ENCODE data around the gene POLK.
"Not testable (repeated sequence)": the region's sequence is repeated elsewhere in the genome, so short reads cannot be mapped to it uniquely, and the experiment has no call there.

The POLK gene

DNA sequence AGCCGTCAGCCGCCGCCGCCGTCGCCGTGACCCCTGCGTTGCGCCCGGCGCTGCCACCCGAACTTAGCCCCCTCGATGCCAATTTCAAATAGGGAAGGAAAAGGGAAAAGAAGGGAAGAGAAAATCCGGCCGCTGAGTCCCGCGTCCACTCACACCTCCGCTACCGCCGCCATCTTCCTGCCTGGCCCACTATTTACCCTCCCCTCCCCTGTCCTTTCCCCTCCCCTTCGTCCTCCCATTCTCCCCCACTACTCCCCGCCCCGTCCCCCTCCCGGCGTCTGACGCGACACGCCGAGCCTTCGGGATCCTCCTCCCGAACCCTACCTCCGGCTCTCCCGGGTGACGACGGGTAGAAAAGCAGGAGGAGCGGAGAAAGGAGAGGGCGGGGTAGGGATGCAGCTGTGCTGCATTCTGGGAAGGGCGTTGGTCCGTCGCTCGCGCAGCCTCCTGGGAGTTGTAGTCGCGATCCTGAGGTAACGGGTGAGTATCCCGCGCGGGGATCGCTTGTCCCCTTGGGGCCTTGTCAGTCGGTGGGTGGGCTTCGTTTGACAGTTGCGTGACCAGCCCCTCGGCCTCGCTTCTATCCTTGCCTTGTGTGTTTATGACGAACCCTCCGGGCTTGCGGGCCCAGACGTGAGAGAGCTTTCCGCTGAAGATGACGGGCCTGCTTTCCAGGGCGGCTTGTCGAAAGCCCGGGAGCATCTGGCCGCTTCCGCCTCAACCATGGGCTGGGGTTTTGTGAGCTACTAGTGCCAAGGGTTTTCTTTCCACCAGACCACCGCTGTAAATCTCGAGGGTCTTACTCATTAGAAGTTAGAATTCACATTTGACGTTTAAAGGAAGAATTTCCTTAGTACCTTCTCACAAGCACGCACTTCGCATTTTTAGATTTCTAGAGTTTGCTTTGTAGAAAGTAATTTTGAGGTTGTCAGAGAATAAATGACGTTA is at the start of gene POLK, which contains the start of gene CERT1:
TSS of gene POLK (plus strand) at position 457 of the 948 bp plus-strand sequence.
TSS of gene CERT1 (minus strand) at position 195 of the 948 bp plus-strand sequence. CDS start 422 bp downstream, outside the sequence.
- peak; percentile 95 for DNase-seq

GRCh38 chr5:75463726-75464125 is 48.0 kb upstream of the POLK start:
- no peak for DNase-seq

DNA sequence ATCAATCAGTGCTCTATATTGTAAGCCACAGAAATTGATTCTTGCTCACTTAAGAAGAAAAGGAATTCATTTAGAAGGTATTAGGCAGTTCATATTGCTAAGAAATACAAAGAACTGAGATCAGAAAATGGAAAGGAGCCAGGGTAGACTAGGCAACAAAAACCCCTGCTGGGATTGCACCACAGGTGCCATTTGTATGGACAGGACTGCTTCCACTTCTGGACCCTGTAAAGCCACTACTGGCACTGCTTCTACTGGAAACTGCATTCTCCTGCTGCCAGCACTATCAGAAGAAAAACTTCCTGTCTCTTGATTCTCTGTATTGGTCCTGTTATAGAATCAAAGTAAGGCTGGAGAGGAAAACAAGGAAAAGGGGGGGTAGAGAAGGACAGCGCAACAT is 46.2 kb upstream of the POLK start:
- DNase-seq: no peak

DNA sequence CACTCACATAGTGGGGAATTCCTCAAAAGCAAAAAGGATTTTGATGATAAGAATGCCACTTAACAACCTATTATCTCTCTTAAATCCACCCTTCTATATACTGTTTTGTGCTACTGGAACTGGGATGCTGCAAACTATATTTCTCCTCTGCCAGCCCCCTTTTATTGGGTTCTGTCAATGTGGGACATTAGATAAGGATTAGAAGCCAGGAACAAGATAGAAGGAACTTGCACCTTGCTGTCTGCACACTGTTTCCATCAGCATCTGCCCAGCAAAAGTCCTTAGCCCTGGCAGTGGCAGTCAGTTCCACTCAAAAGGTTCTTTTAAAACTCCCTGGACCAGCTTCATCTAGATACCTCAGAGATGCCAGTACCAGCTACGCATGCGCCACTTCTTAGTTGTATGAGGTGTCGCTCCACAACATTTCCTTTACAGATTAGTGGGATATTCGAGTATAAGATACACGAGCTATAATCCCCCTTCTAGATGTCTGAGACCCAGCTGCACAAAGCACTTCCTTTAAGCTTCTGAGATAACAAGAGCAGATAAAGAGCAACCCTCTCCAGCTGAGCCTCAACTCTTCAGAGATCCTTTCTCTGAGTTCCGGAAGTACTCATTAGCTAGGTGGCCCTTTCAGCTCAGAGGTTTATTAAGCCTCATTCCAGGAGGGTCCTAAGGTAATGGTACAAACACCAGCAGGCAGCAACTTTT is 45.5 kb upstream of the POLK start:
- DNase-seq: no peak

- DNase-seq: no peak
Measured at GRCh38 chr5:75468593-75468992, 43.1 kb upstream of the POLK start.

DNA sequence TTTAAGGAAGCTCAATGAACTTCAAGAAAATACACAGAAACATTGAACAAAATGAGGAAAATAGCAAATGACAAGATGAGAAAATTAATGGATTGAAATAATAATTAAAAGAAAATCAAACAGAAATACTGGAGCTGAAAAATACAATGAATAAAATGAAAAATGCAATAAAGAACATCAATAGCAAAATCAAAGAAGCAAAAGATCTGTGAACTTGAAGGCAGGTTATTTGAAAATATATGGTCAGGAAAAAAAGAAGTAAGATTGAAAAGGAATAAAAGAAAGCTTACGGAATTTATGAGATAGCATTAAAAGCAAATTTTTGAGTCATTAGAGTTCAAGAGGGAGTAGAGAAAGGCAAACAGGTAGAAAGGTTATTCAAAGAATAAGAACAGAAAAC is 42.7 kb upstream of the POLK start:
- DNase-seq: no peak

DNA sequence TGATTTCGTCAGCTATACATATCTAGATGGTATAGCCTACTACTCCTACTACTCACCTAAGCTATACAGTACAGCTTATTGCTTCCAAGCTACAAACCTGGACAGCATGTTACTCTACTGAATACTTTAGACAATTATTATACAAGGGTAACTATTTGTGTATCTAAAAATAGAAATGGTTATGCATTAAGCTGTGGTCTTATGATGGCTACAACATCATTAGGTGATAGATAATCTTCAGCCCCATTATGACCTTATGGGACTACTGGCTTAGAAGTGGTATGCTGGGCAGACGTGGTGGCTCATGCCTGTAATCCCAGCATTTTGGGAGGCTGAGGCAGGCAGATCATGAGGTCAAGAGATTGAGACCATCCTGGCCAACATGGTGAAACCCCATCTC is 40.5 kb upstream of the POLK start:
- no peak for DNase-seq

GRCh38 chr5:75472973-75473372 is 38.7 kb upstream of the POLK start:
- no peak for DNase-seq

DNA sequence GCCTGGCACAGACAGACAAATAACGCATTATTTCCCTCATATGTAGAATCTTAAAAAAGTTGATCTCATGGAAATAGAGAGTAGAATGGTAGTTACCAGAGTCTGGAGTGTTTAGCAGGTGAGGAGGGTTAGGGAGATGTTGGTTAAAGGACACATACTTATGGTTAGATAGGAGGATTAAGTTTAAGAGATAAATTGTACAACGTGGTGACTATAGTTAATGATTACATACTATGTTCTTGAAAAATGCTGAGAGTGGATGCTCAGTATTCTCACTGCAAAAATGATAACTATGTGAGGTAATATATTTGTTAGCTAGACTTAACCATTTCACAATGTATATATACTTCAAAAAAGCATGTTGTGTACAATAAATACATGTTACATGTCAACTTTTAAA is 38.2 kb upstream of the POLK start:
- no peak for DNase-seq

- no peak for DNase-seq
Measured at GRCh38 chr5:75475364-75475763, 36.3 kb upstream of the POLK start.

DNA sequence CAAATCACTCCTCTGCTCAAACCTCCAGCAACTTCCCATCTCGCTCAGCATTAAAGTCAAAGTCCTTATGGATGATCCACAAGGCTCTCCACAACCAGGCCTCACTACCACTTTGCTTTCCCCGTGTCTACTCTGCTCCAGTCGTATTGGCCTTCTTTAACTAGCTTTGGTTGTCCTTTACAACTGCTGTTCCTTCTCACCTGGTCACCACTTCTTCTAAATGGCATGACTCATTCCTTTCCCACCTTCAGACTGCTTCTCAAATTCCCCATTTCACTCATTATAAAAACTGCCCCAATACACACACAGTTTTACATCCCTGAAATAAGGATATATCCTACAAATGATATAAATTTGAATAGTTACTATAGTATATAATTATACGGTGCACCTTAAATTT is 30.7 kb upstream of the POLK start:
- no peak for DNase-seq

GRCh38 chr5:75482482-75482881 is 29.2 kb upstream of the POLK start:
- no peak for DNase-seq

DNA sequence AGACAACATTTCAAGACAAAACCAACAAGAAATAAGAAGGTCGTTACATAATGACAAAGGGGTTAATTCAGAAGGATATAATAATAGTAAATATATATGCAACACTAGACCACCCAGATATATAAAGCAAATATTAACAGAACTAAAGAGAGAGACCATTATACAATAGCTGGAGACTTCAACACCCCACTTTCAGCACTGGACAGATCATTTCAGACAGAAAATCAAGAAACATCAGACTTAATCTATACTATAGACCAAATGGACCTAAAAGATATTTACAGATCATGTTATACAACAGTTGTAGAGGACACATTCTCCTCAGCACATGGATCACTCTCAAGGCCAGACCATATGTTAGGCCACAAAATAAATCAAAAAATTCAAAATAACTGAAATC is 27.1 kb upstream of the POLK start:
- no peak for DNase-seq

DNA sequence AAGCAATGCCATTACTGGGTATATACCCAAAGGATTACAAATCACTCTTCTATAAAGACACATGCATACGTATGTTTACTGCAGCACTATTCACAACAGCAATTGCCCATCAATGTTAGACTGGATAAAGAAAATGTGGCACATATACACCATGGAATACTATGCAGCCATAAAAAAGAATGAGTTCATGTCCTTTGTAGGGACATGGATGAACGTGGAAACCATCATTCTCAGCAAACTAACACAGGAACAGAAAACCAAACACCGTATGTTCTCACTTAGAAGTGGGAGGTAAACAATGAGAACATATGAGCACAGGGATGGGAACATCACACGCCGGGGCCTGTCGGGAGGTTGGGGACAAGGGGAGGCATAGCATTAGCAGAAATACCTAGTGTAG is 21.8 kb upstream of the POLK start:
- not testable (repeated sequence) for DNase-seq

DNA sequence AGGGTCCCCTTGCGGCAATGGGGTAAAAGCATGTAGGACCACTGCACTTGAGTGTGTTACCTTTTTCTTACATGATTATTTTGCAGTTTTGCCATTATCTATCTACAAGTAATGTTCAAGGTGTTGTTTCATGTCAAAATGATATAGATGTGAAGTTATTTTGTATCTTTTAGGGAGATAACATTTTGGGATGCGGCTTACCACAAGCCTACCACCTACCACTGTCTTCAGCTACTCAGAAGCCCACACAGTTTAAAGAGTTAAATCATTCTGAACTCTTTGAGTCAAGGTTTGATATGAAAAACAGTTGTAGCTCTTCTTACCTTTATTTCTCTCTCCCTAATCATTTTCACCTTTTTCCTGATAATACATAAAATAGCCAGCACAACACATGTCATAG is 20.1 kb upstream of the POLK start:
- no peak for DNase-seq

- DNase-seq: no peak
Measured at GRCh38 chr5:75496026-75496425, 15.7 kb upstream of the POLK start.

DNA sequence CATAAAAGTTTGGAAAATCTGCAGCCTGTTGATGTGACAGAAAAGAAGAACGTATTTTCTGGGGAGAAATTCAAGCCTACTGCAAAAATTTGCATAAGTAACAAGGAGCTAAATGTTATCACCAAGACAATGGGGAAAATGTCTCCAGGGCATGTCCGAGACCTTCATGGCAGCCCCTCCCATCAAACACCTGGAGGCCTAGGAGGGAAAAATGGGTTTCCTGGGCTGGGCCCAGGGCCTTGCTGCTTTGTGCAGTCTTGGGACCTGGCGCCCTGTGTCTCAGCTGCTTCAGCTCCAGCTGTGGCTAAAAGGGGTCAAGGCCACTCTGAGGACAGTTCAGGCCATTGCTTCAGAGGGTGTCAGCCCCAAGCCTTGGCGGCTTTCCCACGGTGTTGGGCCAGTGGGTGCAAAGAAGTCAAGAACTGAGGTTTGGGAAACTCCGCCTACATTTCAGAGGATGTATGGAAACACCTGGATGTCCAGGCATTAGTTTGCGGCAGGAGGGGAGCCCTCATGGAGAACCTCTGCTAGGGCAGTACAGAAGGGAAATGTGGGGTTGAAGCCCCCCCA is 13.4 kb upstream of the POLK start:
- no peak for DNase-seq

- DNase-seq: not testable (repeated sequence)
Measured at GRCh38 chr5:75498875-75499274, 12.8 kb upstream of the POLK start.

DNA sequence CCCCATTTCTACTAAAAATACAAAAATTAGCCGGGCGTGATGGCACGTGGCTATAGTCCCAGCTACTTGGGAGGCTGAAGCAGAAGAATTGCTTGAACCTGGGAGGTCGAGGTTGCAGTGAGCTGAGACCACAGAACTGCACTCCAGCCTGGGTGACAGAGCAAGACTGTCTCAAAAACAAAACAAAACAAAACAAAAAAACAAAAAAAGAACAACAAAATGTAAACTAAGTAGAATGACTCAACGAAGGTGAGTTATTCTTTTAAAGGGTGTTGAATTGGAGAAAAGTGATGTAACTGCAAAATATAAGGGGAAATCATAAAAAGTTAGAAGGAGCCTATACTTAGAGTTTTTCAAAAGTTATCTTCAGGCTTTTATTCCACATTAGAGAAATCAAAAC is 6.6 kb upstream of the POLK start:
- DNase-seq: not testable (repeated sequence)

DNA sequence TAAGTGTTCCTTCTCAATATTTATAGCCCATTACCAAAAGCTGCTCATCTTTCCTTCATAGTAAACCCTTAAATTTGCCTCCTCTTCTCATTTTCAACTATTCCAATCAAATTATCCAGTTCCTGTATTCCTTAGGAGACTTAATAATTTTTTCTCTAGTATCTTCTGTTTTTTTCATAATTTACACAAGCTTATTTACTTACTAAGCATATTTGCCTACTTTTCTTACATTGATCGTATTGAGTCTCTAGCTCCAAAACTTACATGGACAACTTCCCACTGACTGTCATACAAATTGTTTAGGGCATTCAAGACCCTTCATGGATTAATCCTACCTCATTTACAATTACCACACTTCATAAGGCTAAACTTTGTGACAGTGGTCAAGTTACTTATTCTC is 3.9 kb upstream of the POLK start:
- no peak for DNase-seq

GRCh38 chr5:75509546-75509945 is 2.1 kb upstream of the POLK start:
- DNase-seq: no peak

DNA sequence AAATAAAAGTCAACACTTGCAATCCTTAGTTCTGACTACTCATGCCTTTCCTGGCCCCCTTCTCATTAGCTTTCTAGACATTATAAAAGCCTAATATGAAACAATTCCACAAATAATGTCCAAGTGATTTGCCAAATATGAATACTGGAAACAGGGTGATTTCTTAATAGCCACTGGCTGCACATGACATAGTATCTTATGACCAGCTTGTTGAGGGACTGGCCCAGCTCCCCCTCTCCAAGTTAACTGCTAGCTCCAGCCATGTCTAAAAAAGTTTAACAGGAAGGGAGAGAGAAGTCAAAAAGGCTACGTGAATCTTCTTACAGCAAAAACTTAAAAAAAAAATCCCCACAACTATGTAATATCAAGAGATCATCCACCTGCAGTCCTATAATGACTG is 1.7 kb upstream of the POLK start:
- DNase-seq: no peak

- peak; percentile 2 for DNase-seq
Measured at GRCh38 chr5:75510417-75510835, 1.3 kb upstream of the POLK start.
